ENCODE results near the gene CDK11B. TPM values are rescaled to one million over a fixed set of nuclear protein-coding genes. Genes with fewer than 3 reads are reported as not detected.

CDK11B gene
- total and polyA plus RNA-seq, 2 of the 8 experiments (the other 6 are each of a cell fraction or from before 2014, with no cell fraction given): 11.1 to 31.9 TPM

GRCh38 chr1:1623631-1624442 is 35.0 kb downstream of the CDK11B start:
- H3K4ac ChIP-seq (replicated peaks; ENCODE audit: insufficient read length, low read depth, low read length): no peak overlapping the region
- no peak for DNase-seq (ENCODE audit: low read depth in 1 of 2, low spot score in 2 of 2)
- peaks cover 0 to 18% of the 10 kb centered on the region in 2 experiments for H4K20me1 ChIP-seq (replicated peaks in 1 of 2; ENCODE audit: control insufficient read depth in 1 of 2, insufficient read depth in 2 of 2, low read length in 2 of 2)
- no peak overlapping the region for H4K8ac ChIP-seq (ENCODE audit: extremely low read depth, insufficient read depth, low read length)
- no peak overlapping the region for H2BK20ac ChIP-seq (ENCODE audit: low read length)
- no peak overlapping the region for H3K4me2 ChIP-seq (ENCODE audit: insufficient read depth in 1 of 2, low read depth in 2 of 2, low read length in 2 of 2)
- CTCF ChIA-PET (ENCODE audit: partially characterized antibody): interaction anchor here (1.0 kb wide), 1 partner anchor 27 kb away, joined by 4 read pairs; no protein-coding TSS in a partner anchor
- no peak overlapping the region for H3K18ac ChIP-seq (ENCODE audit: extremely low read depth, low read length)
- no peak overlapping the region for H4K5ac ChIP-seq (ENCODE audit: insufficient read length, low read depth, low read length)
- H3K36me3 ChIP-seq (ENCODE audit: control insufficient read depth in 2 of 4, insufficient read depth in 4 of 4, low read length in 3 of 4): no peaks in the 10 kb centered on the region
- no peak overlapping the region for H3K56ac ChIP-seq (replicated peaks; ENCODE audit: insufficient read length, low read depth, low read length)
- 93% methylated on average over 24 of the region's 51 CpGs; no CpG with 5 or more reads in 1 of the 2 experiments for WGBS, 2 experiments (ENCODE audit: extremely low coverage in 1 of 2, insufficient coverage in 1 of 2, insufficient read length in 1 of 2, insufficient replicate concordance in 2 of 2, low coverage in 1 of 2, low lambda C conversion rate in 2 of 2, missing lambda C conversion rate in 1 of 2)
- H3K79me2 ChIP-seq (ENCODE audit: control insufficient read depth in 1 of 2, insufficient read depth in 2 of 2, low read length in 2 of 2): no peaks in the 10 kb centered on the region
- no peaks in the 10 kb centered on the region; the same call in none of the 2 replicates for H3K79me1 ChIP-seq (ENCODE audit: low read depth, low read length)
- FAIRE-seq: no peak
- H2BK12ac ChIP-seq (ENCODE audit: low read depth, low read length): no peak overlapping the region
- no peak overlapping the region for H3K27ac ChIP-seq (ENCODE audit: low read depth, low read length)
- no peak overlapping the region for H3K4me3 ChIP-seq (ENCODE audit: extremely low read depth in 1 of 4, insufficient read depth in 2 of 4, low read depth in 3 of 4, low read length in 4 of 4)
- H3K9ac ChIP-seq (replicated peaks in 1 of 4; ENCODE audit: extremely low read depth in 1 of 4, low read depth in 3 of 4, low read length in 3 of 4): no peak overlapping the region
- H2BK120ac ChIP-seq (replicated peaks; ENCODE audit: low read depth, low read length): no peak overlapping the region
- no peak overlapping the region for H3K23ac ChIP-seq (ENCODE audit: insufficient read length)
- H3K27me3 ChIP-seq (replicated peaks in 1 of 4; ENCODE audit: control insufficient read depth in 3 of 4, extremely low read depth in 1 of 4, insufficient read depth in 3 of 4, low read length in 3 of 4): no peaks in the 10 kb centered on the region
- no peaks in the 10 kb centered on the region for H3K9me3 ChIP-seq (ENCODE audit: insufficient read depth in 2 of 2, low read depth in 1 of 2, low read length in 1 of 2)
- peaks cover 0 to 6% (median 1%) of the 10 kb centered on the region in 4 experiments; a peak in 3 of 7 replicates for H3K4me1 ChIP-seq (replicated peaks in 1 of 4; ENCODE audit: control insufficient read depth in 3 of 4, insufficient read depth in 4 of 4, low read length in 3 of 4)
- POLR2A ChIA-PET (ENCODE audit: partially characterized antibody): interaction anchor here (1.7 kb wide), 1 partner anchor 8 kb away, joined by 4 read pairs; the partner anchor contains the start of gene MIB2
- H2BK5ac ChIP-seq (ENCODE audit: low read depth, low read length): no peak overlapping the region; the same call in 1 of the 2 replicates
- no peak overlapping the region for H2BK15ac ChIP-seq (ENCODE audit: low read length)
- no peak overlapping the region for H2AFZ ChIP-seq (ENCODE audit: low read length)
- H2AK5ac ChIP-seq (ENCODE audit: low read depth, low read length): no peak overlapping the region
- H4K91ac ChIP-seq (replicated peaks; ENCODE audit: insufficient read length, low read length): no peak overlapping the region
- H3K14ac ChIP-seq (ENCODE audit: insufficient read length): no peak overlapping the region
- no peaks in the 10 kb centered on the region; the same call in 1 of the 2 replicates for H3K23me2 ChIP-seq (ENCODE audit: low read depth, low read length)
- TF ChIP-seq JUN (IDR thresholded peaks at IDR 0.05; ENCODE audit: low read depth, low read length) (no peak), BRCA1 (IDR thresholded peaks at IDR 0.05; ENCODE audit: low read depth, low read length) (no peak), TBP (IDR thresholded peaks at IDR 0.05; ENCODE audit: low read depth, low read length) (no peak), KDM1A (IDR thresholded peaks at IDR 0.05; ENCODE audit: borderline replicate concordance, low read length) (no peak), SIRT6 (IDR thresholded peaks at IDR 0.05; ENCODE audit: low read length) (no peak), EZH2 (IDR thresholded peaks at IDR 0.05; ENCODE audit: low read depth, low read length, severe bottlenecking) (no peak), SAP30 (IDR thresholded peaks at IDR 0.05; ENCODE audit: insufficient read depth, insufficient replicate concordance, low read length) (no peak), BACH1 (IDR thresholded peaks at IDR 0.05; ENCODE audit: low read length) (no peak), USF2 (IDR thresholded peaks at IDR 0.05; ENCODE audit: low read length) (no peak)
